ENCODE data around the gene MAN2A2. TPM values are rescaled to one million over a fixed set of nuclear protein-coding genes. Genes with fewer than 3 reads are reported as not detected.
A peak's percentile ranks its signal among the peaks of the same experiment; 100 is the strongest.

MAN2A2 gene
- total RNA-seq, 1 experiment from 2014 or later, result 27.4 TPM

- Histone ChIP-seq H3K23ac (ENCODE audit: insufficient read length, low read depth, low read length) (no peak within 1 kb of the TSS), H3K27me3 (ENCODE audit: insufficient read depth, low read length) (no peaks in the 10 kb centered on the region), H3K4ac (ENCODE audit: low read depth, low read length) (no peak within 1 kb of the TSS), H2BK20ac (ENCODE audit: low read depth, low read length, poor library complexity, severe bottlenecking) (no peak within 1 kb of the TSS), H3K79me2 (ENCODE audit: insufficient read depth, low read length) (no peaks in the 10 kb centered on the region; the same call in 1 of the 2 replicates), H3T11ph (ENCODE audit: low read length) (no peak within 1 kb of the TSS), H3K79me1 (ENCODE audit: insufficient read depth, low read depth, low read length, poor library complexity, severe bottlenecking) (no peaks in the 10 kb centered on the region), H2AK5ac (ENCODE audit: insufficient read length, low read length) (no peak within 1 kb of the TSS), H3K9me3 (ENCODE audit: control insufficient read depth, low read depth, low read length) (no peaks in the 10 kb centered on the region), H3K14ac (ENCODE audit: insufficient read depth, low read length) (no peak within 1 kb of the TSS), H4K8ac (replicated peaks; ENCODE audit: insufficient read length, low read depth, low read length) (no peak within 1 kb of the TSS), H4K91ac (ENCODE audit: insufficient read length, low read depth, low read length) (no peak within 1 kb of the TSS), H3K9ac (ENCODE audit: extremely low read depth, insufficient read length, low read length) (peak within 1 kb of the TSS; percentile 18), H2BK12ac (ENCODE audit: insufficient read length, low read depth, low read length) (no peak within 1 kb of the TSS), H3K4me2 (ENCODE audit: insufficient read depth, insufficient read length, low read length) (peak within 1 kb of the TSS; percentile 80), H3K56ac (ENCODE audit: insufficient read length, low read depth, low read length) (no peak within 1 kb of the TSS), H3K27ac (ENCODE audit: insufficient read length, low read depth, low read length) (no peak within 1 kb of the TSS), H4K20me1 (ENCODE audit: control insufficient read depth, insufficient read depth, insufficient read length) (no peaks in the 10 kb centered on the region), H2BK120ac (ENCODE audit: low read depth, low read length, poor library complexity, severe bottlenecking) (no peak within 1 kb of the TSS), H2BK15ac (ENCODE audit: low read depth, low read length) (no peak within 1 kb of the TSS), H3K23me2 (ENCODE audit: insufficient read length, low read depth, low read length, poor library complexity, severe bottlenecking) (peaks cover 14% of the 10 kb centered on the region), H3K18ac (ENCODE audit: insufficient read length, low read depth, low read length) (no peak within 1 kb of the TSS), H4K5ac (ENCODE audit: insufficient read length, low read depth, low read length) (no peak within 1 kb of the TSS), H3K4me1 (ENCODE audit: insufficient read depth, low read length) (no peaks in the 10 kb centered on the region), H2BK5ac (ENCODE audit: insufficient read length, low read length) (no peak within 1 kb of the TSS), H2AFZ (ENCODE audit: low read length) (no peak within 1 kb of the TSS)
- H3K36me3 Mint-ChIP-seq (ENCODE audit: insufficient read depth in 1 of 3, low read depth in 3 of 3), result peaks cover 4 to 12% (median 7%) of the 10 kb centered on the region in 3 experiments; a peak in 6 of 7 replicates
- H3K4me3 Mint-ChIP-seq, result peak within 1 kb of the TSS; percentile 90 to 94
- H3K27me3 Mint-ChIP-seq (ENCODE audit: low read depth), result peaks cover 11% of the 10 kb centered on the region
- DNase-seq, result peak; percentile 91
- TF ChIP-seq, protein P1, sequence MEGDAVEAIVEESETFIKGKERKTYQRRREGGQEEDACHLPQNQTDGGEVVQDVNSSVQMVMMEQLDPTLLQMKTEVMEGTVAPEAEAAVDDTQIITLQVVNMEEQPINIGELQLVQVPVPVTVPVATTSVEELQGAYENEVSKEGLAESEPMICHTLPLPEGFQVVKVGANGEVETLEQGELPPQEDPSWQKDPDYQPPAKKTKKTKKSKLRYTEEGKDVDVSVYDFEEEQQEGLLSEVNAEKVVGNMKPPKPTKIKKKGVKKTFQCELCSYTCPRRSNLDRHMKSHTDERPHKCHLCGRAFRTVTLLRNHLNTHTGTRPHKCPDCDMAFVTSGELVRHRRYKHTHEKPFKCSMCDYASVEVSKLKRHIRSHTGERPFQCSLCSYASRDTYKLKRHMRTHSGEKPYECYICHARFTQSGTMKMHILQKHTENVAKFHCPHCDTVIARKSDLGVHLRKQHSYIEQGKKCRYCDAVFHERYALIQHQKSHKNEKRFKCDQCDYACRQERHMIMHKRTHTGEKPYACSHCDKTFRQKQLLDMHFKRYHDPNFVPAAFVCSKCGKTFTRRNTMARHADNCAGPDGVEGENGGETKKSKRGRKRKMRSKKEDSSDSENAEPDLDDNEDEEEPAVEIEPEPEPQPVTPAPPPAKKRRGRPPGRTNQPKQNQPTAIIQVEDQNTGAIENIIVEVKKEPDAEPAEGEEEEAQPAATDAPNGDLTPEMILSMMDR (conservative IDR thresholded peaks at IDR 0.05), result peak; percentile 96
- no CpG with 5 or more reads among the region's 52 CpGs for WGBS (ENCODE audit: extremely low coverage, insufficient read length, low lambda C conversion rate)
- no peaks in the 10 kb centered on the region; a peak in 2 of 5 replicates for H3K9me3 Mint-ChIP-seq
- H3K27ac Mint-ChIP-seq, result peak within 1 kb of the TSS; percentile 66 to 96 (median 80); a peak in 5 of 7 replicates
- H3K4me1 Mint-ChIP-seq, result peaks cover 21 to 26% of the 10 kb centered on the region in 2 experiments
Observed at GRCh38 chr15:90931828-90932659, 28.9 kb downstream of the MAN2A2 start, which contains the start of gene HDDC3. Gene HDDC3 (minus strand): TSS chr15:90932549. CDS start chr15:90932540, 9 bp downstream.

Data from H9 (cell line).